WTC11 (cell line): ENCODE data around the gene PRR30. TPM values are rescaled to one million over a fixed set of nuclear protein-coding genes. Genes with fewer than 3 reads are reported as not detected.
A peak's percentile ranks its signal among the peaks of the same experiment; 100 is the strongest.

Source experiments
- ATAC-seq: fragments of 200-7000 bp; cut with Tn5 transposase; 2 replicates; pipeline ENCODE4 v1.10.0; 2021; ENCODE audit warnings: mild to moderate bottlenecking, moderate library complexity
- CTCF ChIA-PET: fragments of 300-600 bp; sonication (Branson Sonifier 250); formaldehyde crosslinking; loops from one replicate; lab custom pipeline; 2021; ENCODE audit warnings: antibody characterized with exemption; lab: Charles Lee
- POLR2A ChIA-PET: fragments of 350-600 bp; sonication (Branson Sonifier 250); formaldehyde crosslinking; loops from one replicate; lab custom pipeline; 2021; ENCODE audit warnings: antibody characterized with exemption; lab: Charles Lee
- DNase-seq: peaks from one replicate; pipeline ENCODE4 v3.0.0; 2021; ENCODE audit warnings: low spot score
- H3K27ac Mint-ChIP-seq: 2 replicates; pipeline ENCODE4 v1.8.0; 2021; ENCODE audit warnings: mixed read lengths
- H3K27me3 Mint-ChIP-seq: 2 replicates; pipeline ENCODE4 v1.8.0; 2021; ENCODE audit warnings: low read depth, mild to moderate bottlenecking, moderate library complexity, mixed read lengths
- H3K36me3 Mint-ChIP-seq: 2 replicates; pipeline ENCODE4 v1.8.0; 2021; ENCODE audit warnings: mixed read lengths
- H3K4me1 Mint-ChIP-seq: 2 replicates; pipeline ENCODE4 v1.8.0; 2022; ENCODE audit warnings: mixed read lengths
- H3K4me3 Mint-ChIP-seq: 2 replicates; pipeline ENCODE4 v1.8.0; 2021; ENCODE audit warnings: mild to moderate bottlenecking, moderate library complexity, mixed read lengths
- H3K9me3 Mint-ChIP-seq: 2 replicates; pipeline ENCODE4 v1.8.0; 2021; ENCODE audit warnings: mixed read lengths
- FOXJ3 ChIP-seq: sonication (generic); formaldehyde crosslinking; IDR thresholded peaks from 2 replicates; pipeline ENCODE4 v1.9.0; 2021; ENCODE audit warnings: missing genetic modification reagents, mild to moderate bottlenecking, borderline replicate concordance
- NFATC4 ChIP-seq: fragments of 250-450 bp; sonication (Bioruptor Pico); IDR thresholded peaks from 2 replicates; pipeline ENCODE4 v1.9.0; 2021; ENCODE audit warnings: mild to moderate bottlenecking
- NFYB ChIP-seq: sonication (generic); formaldehyde crosslinking; conservative IDR thresholded peaks from 2 replicates; pipeline ENCODE4 v1.8.0; 2022; ENCODE audit warnings: low read depth, missing genetic modification reagents
- PRRX2 ChIP-seq: fragments of 250-450 bp; sonication (Bioruptor Pico); IDR thresholded peaks from 2 replicates; pipeline ENCODE4 v1.8.0; 2021; ENCODE audit warnings: mild to moderate bottlenecking
- TP53 ChIP-seq: sonication (generic); formaldehyde crosslinking; IDR thresholded peaks from 2 replicates; pipeline ENCODE4 v1.8.1; 2023; ENCODE audit warnings: mild to moderate bottlenecking, missing genetic modification reagents
- ZNF121 ChIP-seq: sonication (generic); formaldehyde crosslinking; IDR thresholded peaks from 2 replicates; pipeline ENCODE4 v1.8.0; 2023; ENCODE audit warnings: missing genetic modification reagents
- ZNF138 ChIP-seq: sonication (generic); formaldehyde crosslinking; conservative IDR thresholded peaks from 2 replicates; pipeline ENCODE4 v1.8.1; 2022; ENCODE audit warnings: mild to moderate bottlenecking, moderate library complexity, missing genetic modification reagents
- ZNF416 ChIP-seq: fragments of 250-450 bp; sonication (Bioruptor Pico); IDR thresholded peaks from 2 replicates; pipeline ENCODE4 v1.9.0; 2021; ENCODE audit warnings: mild to moderate bottlenecking, inconsistent platforms
- total RNA-seq: library from RNA; stranded (reverse); gene quantifications from 3 replicates; pipeline ENCODE4 v1.2.3, GENCODE V29; 2021
- TF ChIP-seq, protein P1 (sequence below): sonication (generic); formaldehyde crosslinking; conservative IDR thresholded peaks from 2 replicates; pipeline ENCODE4 v1.8.1; 2023; ENCODE audit warnings: mild to moderate bottlenecking, low read depth, missing genetic modification reagents, moderate library complexity
- TF ChIP-seq, protein P2 (sequence below): sonication (generic); formaldehyde crosslinking; IDR thresholded peaks from 2 replicates; pipeline ENCODE4 v1.8.0; 2022; ENCODE audit warnings: mild to moderate bottlenecking, missing genetic modification reagents
- TF ChIP-seq, protein P3 (sequence below): fragments of 250-450 bp; sonication (Bioruptor Pico); IDR thresholded peaks from 2 replicates; pipeline ENCODE4 v1.9.0; 2021; ENCODE audit warnings: mild to moderate bottlenecking
- TF ChIP-seq, protein P4 (sequence below): fragments of 250-450 bp; sonication (Bioruptor Pico); IDR thresholded peaks from 2 replicates; pipeline ENCODE4 v1.9.0; 2021; ENCODE audit warnings: mild to moderate bottlenecking, borderline replicate concordance
- TF ChIP-seq, protein P5 (sequence below): sonication (generic); formaldehyde crosslinking; IDR thresholded peaks from 2 replicates; pipeline ENCODE4 v1.8.1; 2022; ENCODE audit warnings: low read depth, mild to moderate bottlenecking, moderate library complexity, missing genetic modification reagents, borderline replicate concordance
- TF ChIP-seq, protein P6 (sequence below): sonication (generic); formaldehyde crosslinking; IDR thresholded peaks from 2 replicates; pipeline ENCODE4 v1.8.0; 2023; ENCODE audit warnings: missing genetic modification reagents, mild to moderate bottlenecking, borderline replicate concordance

The PRR30 gene
- total RNA-seq, 1 experiment from 2014 or later, result not detected

DNA sequence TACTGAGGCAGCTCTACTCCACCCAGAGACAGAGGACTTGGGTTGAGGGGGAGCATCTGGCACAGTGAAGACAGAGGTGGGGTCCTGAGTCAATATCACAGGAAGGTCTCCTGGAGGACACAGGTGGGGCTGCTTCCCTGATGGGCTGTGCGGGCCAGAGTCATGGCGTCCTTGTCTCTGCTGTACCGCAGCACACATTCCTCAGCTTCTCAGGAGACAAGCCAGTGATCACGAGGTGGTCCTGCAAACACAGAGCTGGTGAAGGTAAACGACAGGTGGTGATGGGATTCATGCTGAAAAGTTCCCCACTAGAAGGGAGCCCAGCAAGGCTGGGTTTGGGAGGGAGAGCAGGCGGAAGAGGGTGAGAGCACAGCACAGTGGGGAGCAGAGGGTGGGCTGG, 19.3 kb upstream of the PRR30 start:
- no peak for TF ChIP-seq NFATC4 (CRISPR knock-in tag)
- no peak for TF ChIP-seq ZNF416 (CRISPR knock-in tag)
- TF ChIP-seq NFYB (CRISPR knock-in tag), result no peak
- no peak for TF ChIP-seq FOXJ3
- TF ChIP-seq TP53 (CRISPR knock-in tag), result no peak
- no peak for TF ChIP-seq PRRX2
- TF ChIP-seq, protein P1, sequence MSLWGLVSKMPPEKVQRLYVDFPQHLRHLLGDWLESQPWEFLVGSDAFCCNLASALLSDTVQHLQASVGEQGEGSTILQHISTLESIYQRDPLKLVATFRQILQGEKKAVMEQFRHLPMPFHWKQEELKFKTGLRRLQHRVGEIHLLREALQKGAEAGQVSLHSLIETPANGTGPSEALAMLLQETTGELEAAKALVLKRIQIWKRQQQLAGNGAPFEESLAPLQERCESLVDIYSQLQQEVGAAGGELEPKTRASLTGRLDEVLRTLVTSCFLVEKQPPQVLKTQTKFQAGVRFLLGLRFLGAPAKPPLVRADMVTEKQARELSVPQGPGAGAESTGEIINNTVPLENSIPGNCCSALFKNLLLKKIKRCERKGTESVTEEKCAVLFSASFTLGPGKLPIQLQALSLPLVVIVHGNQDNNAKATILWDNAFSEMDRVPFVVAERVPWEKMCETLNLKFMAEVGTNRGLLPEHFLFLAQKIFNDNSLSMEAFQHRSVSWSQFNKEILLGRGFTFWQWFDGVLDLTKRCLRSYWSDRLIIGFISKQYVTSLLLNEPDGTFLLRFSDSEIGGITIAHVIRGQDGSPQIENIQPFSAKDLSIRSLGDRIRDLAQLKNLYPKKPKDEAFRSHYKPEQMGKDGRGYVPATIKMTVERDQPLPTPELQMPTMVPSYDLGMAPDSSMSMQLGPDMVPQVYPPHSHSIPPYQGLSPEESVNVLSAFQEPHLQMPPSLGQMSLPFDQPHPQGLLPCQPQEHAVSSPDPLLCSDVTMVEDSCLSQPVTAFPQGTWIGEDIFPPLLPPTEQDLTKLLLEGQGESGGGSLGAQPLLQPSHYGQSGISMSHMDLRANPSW, result no peak
- TF ChIP-seq, protein P2, sequence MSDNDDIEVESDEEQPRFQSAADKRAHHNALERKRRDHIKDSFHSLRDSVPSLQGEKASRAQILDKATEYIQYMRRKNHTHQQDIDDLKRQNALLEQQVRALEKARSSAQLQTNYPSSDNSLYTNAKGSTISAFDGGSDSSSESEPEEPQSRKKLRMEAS (CRISPR knock-in tag), result no peak
- TF ChIP-seq, protein P3, sequence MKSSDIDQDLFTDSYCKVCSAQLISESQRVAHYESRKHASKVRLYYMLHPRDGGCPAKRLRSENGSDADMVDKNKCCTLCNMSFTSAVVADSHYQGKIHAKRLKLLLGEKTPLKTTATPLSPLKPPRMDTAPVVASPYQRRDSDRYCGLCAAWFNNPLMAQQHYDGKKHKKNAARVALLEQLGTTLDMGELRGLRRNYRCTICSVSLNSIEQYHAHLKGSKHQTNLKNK (CRISPR knock-in tag), result no peak
- no peak for TF ChIP-seq ZNF121
- TF ChIP-seq, protein P4, sequence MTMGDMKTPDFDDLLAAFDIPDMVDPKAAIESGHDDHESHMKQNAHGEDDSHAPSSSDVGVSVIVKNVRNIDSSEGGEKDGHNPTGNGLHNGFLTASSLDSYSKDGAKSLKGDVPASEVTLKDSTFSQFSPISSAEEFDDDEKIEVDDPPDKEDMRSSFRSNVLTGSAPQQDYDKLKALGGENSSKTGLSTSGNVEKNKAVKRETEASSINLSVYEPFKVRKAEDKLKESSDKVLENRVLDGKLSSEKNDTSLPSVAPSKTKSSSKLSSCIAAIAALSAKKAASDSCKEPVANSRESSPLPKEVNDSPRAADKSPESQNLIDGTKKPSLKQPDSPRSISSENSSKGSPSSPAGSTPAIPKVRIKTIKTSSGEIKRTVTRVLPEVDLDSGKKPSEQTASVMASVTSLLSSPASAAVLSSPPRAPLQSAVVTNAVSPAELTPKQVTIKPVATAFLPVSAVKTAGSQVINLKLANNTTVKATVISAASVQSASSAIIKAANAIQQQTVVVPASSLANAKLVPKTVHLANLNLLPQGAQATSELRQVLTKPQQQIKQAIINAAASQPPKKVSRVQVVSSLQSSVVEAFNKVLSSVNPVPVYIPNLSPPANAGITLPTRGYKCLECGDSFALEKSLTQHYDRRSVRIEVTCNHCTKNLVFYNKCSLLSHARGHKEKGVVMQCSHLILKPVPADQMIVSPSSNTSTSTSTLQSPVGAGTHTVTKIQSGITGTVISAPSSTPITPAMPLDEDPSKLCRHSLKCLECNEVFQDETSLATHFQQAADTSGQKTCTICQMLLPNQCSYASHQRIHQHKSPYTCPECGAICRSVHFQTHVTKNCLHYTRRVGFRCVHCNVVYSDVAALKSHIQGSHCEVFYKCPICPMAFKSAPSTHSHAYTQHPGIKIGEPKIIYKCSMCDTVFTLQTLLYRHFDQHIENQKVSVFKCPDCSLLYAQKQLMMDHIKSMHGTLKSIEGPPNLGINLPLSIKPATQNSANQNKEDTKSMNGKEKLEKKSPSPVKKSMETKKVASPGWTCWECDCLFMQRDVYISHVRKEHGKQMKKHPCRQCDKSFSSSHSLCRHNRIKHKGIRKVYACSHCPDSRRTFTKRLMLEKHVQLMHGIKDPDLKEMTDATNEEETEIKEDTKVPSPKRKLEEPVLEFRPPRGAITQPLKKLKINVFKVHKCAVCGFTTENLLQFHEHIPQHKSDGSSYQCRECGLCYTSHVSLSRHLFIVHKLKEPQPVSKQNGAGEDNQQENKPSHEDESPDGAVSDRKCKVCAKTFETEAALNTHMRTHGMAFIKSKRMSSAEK (CRISPR knock-in tag), result no peak
- TF ChIP-seq, protein P5, sequence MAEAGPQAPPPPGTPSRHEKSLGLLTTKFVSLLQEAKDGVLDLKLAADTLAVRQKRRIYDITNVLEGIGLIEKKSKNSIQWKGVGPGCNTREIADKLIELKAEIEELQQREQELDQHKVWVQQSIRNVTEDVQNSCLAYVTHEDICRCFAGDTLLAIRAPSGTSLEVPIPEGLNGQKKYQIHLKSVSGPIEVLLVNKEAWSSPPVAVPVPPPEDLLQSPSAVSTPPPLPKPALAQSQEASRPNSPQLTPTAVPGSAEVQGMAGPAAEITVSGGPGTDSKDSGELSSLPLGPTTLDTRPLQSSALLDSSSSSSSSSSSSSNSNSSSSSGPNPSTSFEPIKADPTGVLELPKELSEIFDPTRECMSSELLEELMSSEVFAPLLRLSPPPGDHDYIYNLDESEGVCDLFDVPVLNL (CRISPR knock-in tag), result no peak
- TF ChIP-seq, protein P6, sequence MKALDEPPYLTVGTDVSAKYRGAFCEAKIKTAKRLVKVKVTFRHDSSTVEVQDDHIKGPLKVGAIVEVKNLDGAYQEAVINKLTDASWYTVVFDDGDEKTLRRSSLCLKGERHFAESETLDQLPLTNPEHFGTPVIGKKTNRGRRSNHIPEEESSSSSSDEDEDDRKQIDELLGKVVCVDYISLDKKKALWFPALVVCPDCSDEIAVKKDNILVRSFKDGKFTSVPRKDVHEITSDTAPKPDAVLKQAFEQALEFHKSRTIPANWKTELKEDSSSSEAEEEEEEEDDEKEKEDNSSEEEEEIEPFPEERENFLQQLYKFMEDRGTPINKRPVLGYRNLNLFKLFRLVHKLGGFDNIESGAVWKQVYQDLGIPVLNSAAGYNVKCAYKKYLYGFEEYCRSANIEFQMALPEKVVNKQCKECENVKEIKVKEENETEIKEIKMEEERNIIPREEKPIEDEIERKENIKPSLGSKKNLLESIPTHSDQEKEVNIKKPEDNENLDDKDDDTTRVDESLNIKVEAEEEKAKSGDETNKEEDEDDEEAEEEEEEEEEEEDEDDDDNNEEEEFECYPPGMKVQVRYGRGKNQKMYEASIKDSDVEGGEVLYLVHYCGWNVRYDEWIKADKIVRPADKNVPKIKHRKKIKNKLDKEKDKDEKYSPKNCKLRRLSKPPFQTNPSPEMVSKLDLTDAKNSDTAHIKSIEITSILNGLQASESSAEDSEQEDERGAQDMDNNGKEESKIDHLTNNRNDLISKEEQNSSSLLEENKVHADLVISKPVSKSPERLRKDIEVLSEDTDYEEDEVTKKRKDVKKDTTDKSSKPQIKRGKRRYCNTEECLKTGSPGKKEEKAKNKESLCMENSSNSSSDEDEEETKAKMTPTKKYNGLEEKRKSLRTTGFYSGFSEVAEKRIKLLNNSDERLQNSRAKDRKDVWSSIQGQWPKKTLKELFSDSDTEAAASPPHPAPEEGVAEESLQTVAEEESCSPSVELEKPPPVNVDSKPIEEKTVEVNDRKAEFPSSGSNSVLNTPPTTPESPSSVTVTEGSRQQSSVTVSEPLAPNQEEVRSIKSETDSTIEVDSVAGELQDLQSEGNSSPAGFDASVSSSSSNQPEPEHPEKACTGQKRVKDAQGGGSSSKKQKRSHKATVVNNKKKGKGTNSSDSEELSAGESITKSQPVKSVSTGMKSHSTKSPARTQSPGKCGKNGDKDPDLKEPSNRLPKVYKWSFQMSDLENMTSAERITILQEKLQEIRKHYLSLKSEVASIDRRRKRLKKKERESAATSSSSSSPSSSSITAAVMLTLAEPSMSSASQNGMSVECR (CRISPR knock-in tag), result no peak
- TF ChIP-seq ZNF138 (CRISPR knock-in tag), result no peak
- TF ChIP-seq, all 79 proteins: peak for 0
- no peak overlapping the region for H3K27ac Mint-ChIP-seq
- no peaks in the 10 kb centered on the region for H3K36me3 Mint-ChIP-seq
- no peaks in the 10 kb centered on the region for H3K27me3 Mint-ChIP-seq
- H3K4me3 Mint-ChIP-seq, result no peak overlapping the region
- POLR2A ChIA-PET, result interaction anchor here (1.0 to 1.2 kb wide), 2 partner anchors 9 to 24 kb away, joined by 3 to 6 read pairs; partner anchors contain the start of genes PREB and TCF23
- DNase-seq (no peak), ATAC-seq (peak; percentile 27)
- peaks cover 3% of the 10 kb centered on the region for H3K4me1 Mint-ChIP-seq
- no peaks in the 10 kb centered on the region for H3K9me3 Mint-ChIP-seq
- CTCF ChIA-PET, result interaction anchor here (0.8 to 6.6 kb wide), 6 partner anchors 11 to 145 kb away, joined by 3 to 43 read pairs (median 6); partner anchors contain the start of genes KHK and PREB
